H1 (cell line): ENCODE data around the gene RBM20. TPM values are rescaled to one million over a fixed set of nuclear protein-coding genes. Genes with fewer than 3 reads are reported as not detected.

Experiments used
- CTCF ChIA-PET: fragments of 300-600 bp; sonication (Branson Sonifier 250); formaldehyde crosslinking; loops from one replicate; lab custom pipeline; 2021; ENCODE audit not compliant: partially characterized antibody; lab: Charles Lee
- POLR2A ChIA-PET: fragments of 300-600 bp; sonication (Branson Sonifier 250); formaldehyde crosslinking; loops from one replicate; lab custom pipeline; 2021; ENCODE audit warnings: inconsistent platforms; ENCODE audit not compliant: partially characterized antibody; lab: Charles Lee
- DNase-seq, 2 experiments: peaks; one replicate each; pipeline versions ENCODE4 v3.0.0 to v3.0.0-alpha.2; 2010 to 2022; ENCODE audit warnings: low spot score in 2 of 2, low read depth in 1 of 2, mixed read lengths in 1 of 2
- FAIRE-seq: peaks from 2 replicates; lab custom pipeline; 2011; peaks lifted over from hg19 to GRCh38; lab: Jason Lieb, UNC
- H2AFZ ChIP-seq: 2 replicates; pipeline ENCODE4 v1.8.1; 2012; ENCODE audit warnings: low read length, inconsistent platforms
- H2AK5ac ChIP-seq: 2 replicates; pipeline ENCODE4 v1.6.1; 2013; ENCODE audit warnings: low read depth, low read length
- H2BK120ac ChIP-seq: replicated peaks from 2 replicates; pipeline ENCODE3; 2013; ENCODE audit warnings: low read depth, low read length, inconsistent platforms
- H2BK12ac ChIP-seq: 2 replicates; pipeline ENCODE4 v1.6.1; 2013; ENCODE audit warnings: low read depth, low read length
- H2BK15ac ChIP-seq: 2 replicates; pipeline ENCODE4 v1.6.1; 2013; ENCODE audit warnings: low read length
- H2BK20ac ChIP-seq: 2 replicates; pipeline ENCODE4 v1.6.1; 2013; ENCODE audit warnings: low read length
- H2BK5ac ChIP-seq: 2 replicates; pipeline ENCODE4 v1.6.1; 2013; ENCODE audit warnings: low read depth, low read length
- H3K14ac ChIP-seq: 2 replicates; pipeline ENCODE4 v1.6.1; 2013; ENCODE audit warnings: inconsistent platforms; ENCODE audit not compliant: insufficient read length
- H3K18ac ChIP-seq: 2 replicates; pipeline ENCODE4 v1.6.1; 2013; ENCODE audit warnings: low read length; ENCODE audit errors: extremely low read depth
- H3K23ac ChIP-seq: 2 replicates; pipeline ENCODE4 v1.6.1; 2013; ENCODE audit warnings: inconsistent platforms; ENCODE audit not compliant: insufficient read length
- H3K23me2 ChIP-seq: 2 replicates; pipeline ENCODE4 v1.6.1; 2013; ENCODE audit warnings: low read depth, low read length
- H3K27ac ChIP-seq: 2 replicates; pipeline ENCODE4 v1.6.1; 2011; ENCODE audit warnings: low read depth, low read length, inconsistent platforms
- H3K27me3 ChIP-seq, 4 experiments: replicated peaks in 1 of 4; 1 replicate in 1 of 4; 2 replicates in 3 of 4; pipeline versions ENCODE4 v1.6.1 to v1.8.1; 2011 to 2013; ENCODE audit warnings: low read length in 3 of 4, mild to moderate bottlenecking in 3 of 4, inconsistent platforms in 2 of 4, mixed read lengths in 2 of 4, moderate library complexity in 1 of 4; ENCODE audit not compliant: control insufficient read depth in 3 of 4, insufficient read depth in 3 of 4; ENCODE audit errors: extremely low read depth in 1 of 4
- H3K36me3 ChIP-seq, 4 experiments: 2 replicates each; pipeline versions ENCODE4 v1.6.1 to v1.8.1; 2011 to 2013; ENCODE audit warnings: mild to moderate bottlenecking in 4 of 4, low read length in 3 of 4, moderate library complexity in 2 of 4, control low read depth in 1 of 4, inconsistent platforms in 1 of 4; ENCODE audit not compliant: insufficient read depth in 4 of 4, control insufficient read depth in 2 of 4
- H3K4ac ChIP-seq: replicated peaks from 2 replicates; pipeline ENCODE3; 2013; ENCODE audit warnings: low read length, low read depth, mixed read lengths, inconsistent platforms; ENCODE audit not compliant: insufficient read length
- H3K4me1 ChIP-seq, 4 experiments: replicated peaks in 1 of 4; 1 replicate in 1 of 4; 2 replicates in 3 of 4; pipeline versions ENCODE4 v1.6.1 to v1.8.1; 2011 to 2013; ENCODE audit warnings: low read length in 3 of 4, inconsistent platforms in 2 of 4, mixed read lengths in 1 of 4; ENCODE audit not compliant: insufficient read depth in 4 of 4, control insufficient read depth in 3 of 4
- H3K4me2 ChIP-seq, 2 experiments: 2 replicates each; pipeline versions ENCODE4 v1.6.1 to v1.8.1; 2011 to 2013; ENCODE audit warnings: low read depth in 2 of 2, low read length in 2 of 2, control low read depth in 1 of 2, inconsistent platforms in 1 of 2, mild to moderate bottlenecking in 1 of 2; ENCODE audit not compliant: insufficient read depth in 1 of 2
- H3K4me3 ChIP-seq, 4 experiments: fragments of 200-600, 300-600 bp in 1 of 4; sonication (generic), shearing (Covaris generic), sonication (Bioruptor Twin) in 1 of 4; 2 replicates each; pipeline versions ENCODE4 v1.5.1 to v1.8.1; 2011 to 2016; ENCODE audit warnings: low read length in 4 of 4, low read depth in 3 of 4, control low read depth in 2 of 4, inconsistent platforms in 2 of 4, mild to moderate bottlenecking in 2 of 4, mixed read lengths in 1 of 4, moderate library complexity in 1 of 4; ENCODE audit not compliant: insufficient read depth in 2 of 4; ENCODE audit errors: extremely low read depth in 1 of 4
- H3K56ac ChIP-seq: replicated peaks from 2 replicates; pipeline ENCODE3; 2013; ENCODE audit warnings: low read depth, mild to moderate bottlenecking, mixed read lengths, low read length, inconsistent platforms; ENCODE audit not compliant: insufficient read length
- H3K79me1 ChIP-seq: 2 replicates; pipeline ENCODE4 v1.6.1; 2013; ENCODE audit warnings: low read depth, low read length, control low read depth
- H3K79me2 ChIP-seq, 2 experiments: 2 replicates each; pipeline versions ENCODE4 v1.6.1 to v1.8.1; 2012 to 2013; ENCODE audit warnings: low read length in 2 of 2, mild to moderate bottlenecking in 2 of 2, inconsistent platforms in 1 of 2; ENCODE audit not compliant: insufficient read depth in 2 of 2, control insufficient read depth in 1 of 2
- H3K9ac ChIP-seq, 4 experiments: replicated peaks in 1 of 4; 1 replicate in 1 of 4; 2 replicates in 3 of 4; pipeline versions ENCODE4 v1.6.1 to v1.8.1; 2011 to 2013; ENCODE audit warnings: low read depth in 3 of 4, low read length in 3 of 4, control low read depth in 2 of 4, mild to moderate bottlenecking in 2 of 4, moderate library complexity in 2 of 4, inconsistent platforms in 1 of 4; ENCODE audit errors: extremely low read depth in 1 of 4
- H3K9me3 ChIP-seq, 2 experiments: 2 replicates each; pipeline versions ENCODE4 v1.6.1 to v1.8.1; 2012 to 2013; ENCODE audit warnings: mild to moderate bottlenecking in 2 of 2, moderate library complexity in 2 of 2, control low read depth in 1 of 2, inconsistent platforms in 1 of 2, low read depth in 1 of 2, low read length in 1 of 2, mixed read lengths in 1 of 2; ENCODE audit not compliant: insufficient read depth in 2 of 2
- H4K20me1 ChIP-seq, 2 experiments: replicated peaks in 1 of 2; 2 replicates each; pipeline versions ENCODE3 to v1.8.1; 2011 to 2013; ENCODE audit warnings: inconsistent platforms in 2 of 2, low read length in 2 of 2, mild to moderate bottlenecking in 1 of 2; ENCODE audit not compliant: insufficient read depth in 2 of 2, control insufficient read depth in 1 of 2
- H4K5ac ChIP-seq: 2 replicates; pipeline ENCODE4 v1.6.1; 2013; ENCODE audit warnings: low read length, low read depth, mixed read lengths, inconsistent platforms; ENCODE audit not compliant: insufficient read length
- H4K8ac ChIP-seq: 2 replicates; pipeline ENCODE4 v1.8.0; 2013; ENCODE audit warnings: mild to moderate bottlenecking, moderate library complexity, low read length, inconsistent platforms; ENCODE audit not compliant: insufficient read depth; ENCODE audit errors: extremely low read depth
- H4K91ac ChIP-seq: replicated peaks from 2 replicates; pipeline ENCODE3; 2013; ENCODE audit warnings: low read length, mixed read lengths, inconsistent platforms; ENCODE audit not compliant: insufficient read length
- MAX ChIP-seq: IDR thresholded peaks from 2 replicates; pipeline ENCODE4 v1.6.1; 2012; ENCODE audit warnings: inconsistent platforms
- USF2 ChIP-seq: IDR thresholded peaks from 2 replicates; pipeline ENCODE4 v1.6.1; 2011; ENCODE audit warnings: low read length, improper control_type of control experiment
- WGBS, 2 experiments: shearing (Covaris generic) in 1 of 2; methylation state at CpG; one replicate each; pipeline versions ENCODE4 v1.1.6 to v1.1.7; 2013 to 2015; ENCODE audit warnings: low lambda C conversion rate in 2 of 2, mixed read lengths in 2 of 2, inconsistent platforms in 1 of 2, low coverage in 1 of 2, missing lambda C conversion rate in 1 of 2; ENCODE audit not compliant: insufficient replicate concordance in 2 of 2, insufficient coverage in 1 of 2, insufficient read length in 1 of 2; ENCODE audit errors: extremely low coverage in 1 of 2, missing lambda C conversion rate in 1 of 2; 5-methylcytosine and 5-hydroxymethylcytosine counted together
- polyA plus RNA-seq, 7 experiments: library from polyadenylated mRNA; depleted of rRNA in 3 of 7; stranded (reverse) in 5 of 7; unstranded in 2 of 7; fragments of >200 nt in 5 of 7; fragments of 200-250 nt in 2 of 7; gene quantifications; 1 replicate in 5 of 7; 2 replicates in 1 of 7; 4 replicates in 1 of 7; pipeline versions ENCODE4 v1.2.1 to v1.2.3, GENCODE V29; 2011 to 2013; ENCODE audit warnings: missing spikeins in 2 of 7, mixed read lengths in 2 of 7
- total RNA-seq: library from RNA; stranded (reverse); fragmentation: NEBNext Ultra II Directional; extraction: Animal tissue kit (Norgen Biotek cat#: 25700); gene quantifications from 2 replicates; pipeline ENCODE4 v1.2.1, GENCODE V29; 2021

RBM20 gene
- total and polyA plus RNA-seq, 2 of the 8 experiments (the other 6 are each of a cell fraction or from before 2014, with no cell fraction given): 0.05 to 0.63 TPM

DNA sequence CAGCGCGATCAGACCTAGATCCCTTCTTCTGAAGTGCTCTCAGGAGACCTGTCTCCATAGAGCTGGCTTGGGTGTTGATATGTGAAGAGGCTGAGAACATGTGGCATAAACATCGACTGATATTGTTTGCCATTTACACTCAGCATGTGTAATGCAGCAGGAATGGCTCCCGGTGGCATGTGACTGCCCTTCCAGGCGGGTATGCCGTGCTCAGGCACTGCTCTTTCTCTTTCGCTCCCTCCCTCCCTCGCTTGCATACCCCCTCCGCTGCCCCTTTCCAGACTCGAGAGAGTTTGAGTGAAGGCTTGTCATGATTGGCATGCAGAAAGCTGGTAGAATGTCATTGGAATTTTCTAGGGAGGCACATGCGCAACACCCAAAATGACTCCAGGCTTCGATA, 120.2 kb downstream of the RBM20 start:
- CTCF ChIA-PET: interaction anchor here (1.3 to 1.7 kb wide), 2 partner anchors 22 kb away, joined by 4 to 6 read pairs; no protein-coding TSS in a partner anchor

More for the DNA sequence above, 120.2 kb downstream of the RBM20 start:
- peak overlapping the region; percentile 50; the same call in 1 of the 2 replicates for H2BK12ac ChIP-seq
- no peak overlapping the region for H3K23ac ChIP-seq
- peaks cover 0 to 6% of the 10 kb centered on the region in 2 experiments; a peak in 1 of 4 replicates for H3K9me3 ChIP-seq
- H2BK15ac ChIP-seq: no peak overlapping the region
- DNase-seq (no peak), FAIRE-seq (no peak)
- TF ChIP-seq MAX: 0 out of 2 replicates have a peak, but pooled peaks have one; percentile 18
- TF ChIP-seq USF2: no peak
- H3K18ac ChIP-seq: no peak overlapping the region
- no peaks in the 10 kb centered on the region for H3K27me3 ChIP-seq
- peak overlapping the region; percentile 42; the same call in 1 of the 2 replicates for H2AFZ ChIP-seq
- H4K20me1 ChIP-seq: no peaks in the 10 kb centered on the region
- no peak overlapping the region for H3K4ac ChIP-seq
- H3K9ac ChIP-seq: no peak overlapping the region
- H2BK20ac ChIP-seq: no peak overlapping the region
- H3K23me2 ChIP-seq: no peaks in the 10 kb centered on the region
- H3K79me2 ChIP-seq: no peaks in the 10 kb centered on the region
- H4K91ac ChIP-seq: peak overlapping the region; percentile 61
- no peak overlapping the region for H3K56ac ChIP-seq
- H2BK5ac ChIP-seq: no peak overlapping the region
- no peaks in the 10 kb centered on the region for H3K79me1 ChIP-seq
- no peak overlapping the region for H3K14ac ChIP-seq
- 86% methylated on average over 12 of the region's 12 CpGs; no CpG with 5 or more reads in 1 of the 2 experiments for WGBS, 2 experiments
- no peaks in the 10 kb centered on the region for H3K36me3 ChIP-seq
- no peaks in the 10 kb centered on the region for H3K4me1 ChIP-seq
- no peak overlapping the region for H2BK120ac ChIP-seq
- POLR2A ChIA-PET: no interaction called here
- H2AK5ac ChIP-seq: no peak overlapping the region
- no peak overlapping the region for H3K27ac ChIP-seq
- H3K4me2 ChIP-seq: no peak overlapping the region
- H4K8ac ChIP-seq: no peak overlapping the region
- no peak overlapping the region for H3K4me3 ChIP-seq
- H4K5ac ChIP-seq: no peak overlapping the region
